Muscle of arm (tissue), 14 donors: ENCODE results near the gene F2RL2. TPM values are rescaled to one million over a fixed set of nuclear protein-coding genes. Genes with fewer than 3 reads are reported as not detected.

Source experiments
- DNase-seq: peaks from one replicate; pipeline ENCODE4 v3.0.0-alpha.2; 2013
- long read RNA-seq, 11 donors: transcript quantifications; one replicate each; lab custom pipeline, GENCODE V29; 2026
- polyA plus RNA-seq, 12 donors: library from polyadenylated mRNA; unstranded; fragments of 120-200 nt; gene quantifications; one replicate each; pipeline ENCODE4 v1.2.1, GENCODE V29; 2013; ENCODE audit not compliant: insufficient read length in 12 of 12

F2RL2 gene, protein sequence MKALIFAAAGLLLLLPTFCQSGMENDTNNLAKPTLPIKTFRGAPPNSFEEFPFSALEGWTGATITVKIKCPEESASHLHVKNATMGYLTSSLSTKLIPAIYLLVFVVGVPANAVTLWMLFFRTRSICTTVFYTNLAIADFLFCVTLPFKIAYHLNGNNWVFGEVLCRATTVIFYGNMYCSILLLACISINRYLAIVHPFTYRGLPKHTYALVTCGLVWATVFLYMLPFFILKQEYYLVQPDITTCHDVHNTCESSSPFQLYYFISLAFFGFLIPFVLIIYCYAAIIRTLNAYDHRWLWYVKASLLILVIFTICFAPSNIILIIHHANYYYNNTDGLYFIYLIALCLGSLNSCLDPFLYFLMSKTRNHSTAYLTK
- 1 to 10 TPM in 9 of 12 donors, under 1 TPM in 1, not detected in 2; 0.37 to 7.3 (median 1.4) TPM for polyA plus RNA-seq
- long read RNA-seq, donor 1, partial matches to known transcripts: 0 of 2 reads
- long read RNA-seq, donor 1, other reads (novel, unspliced or antisense): 0 of 2 reads
- long read RNA-seq, donor 2: 0 reads
- long read RNA-seq, donor 3: 0 reads
- long read RNA-seq, donor 4: 0 reads
- long read RNA-seq, donor 5: 0 reads
- long read RNA-seq, donor 6: 0 reads
- long read RNA-seq, donor 7, partial matches to known transcripts: 0 of 1 reads
- long read RNA-seq, donor 7, other reads (novel, unspliced or antisense): 0 of 1 reads
- long read RNA-seq, donor 8: 0 reads
- long read RNA-seq, donor 9, partial matches to known transcripts: 0 of 1 reads
- long read RNA-seq, donor 9, other reads (novel, unspliced or antisense): 0 of 1 reads
- long read RNA-seq, donor 10, partial matches to known transcripts: 0 of 1 reads
- long read RNA-seq, donor 10, other reads (novel, unspliced or antisense): 0 of 1 reads
- long read RNA-seq, donor 11, partial matches to known transcripts: 0 of 1 reads
- long read RNA-seq, donor 11, other reads (novel, unspliced or antisense): 0 of 1 reads

DNA sequence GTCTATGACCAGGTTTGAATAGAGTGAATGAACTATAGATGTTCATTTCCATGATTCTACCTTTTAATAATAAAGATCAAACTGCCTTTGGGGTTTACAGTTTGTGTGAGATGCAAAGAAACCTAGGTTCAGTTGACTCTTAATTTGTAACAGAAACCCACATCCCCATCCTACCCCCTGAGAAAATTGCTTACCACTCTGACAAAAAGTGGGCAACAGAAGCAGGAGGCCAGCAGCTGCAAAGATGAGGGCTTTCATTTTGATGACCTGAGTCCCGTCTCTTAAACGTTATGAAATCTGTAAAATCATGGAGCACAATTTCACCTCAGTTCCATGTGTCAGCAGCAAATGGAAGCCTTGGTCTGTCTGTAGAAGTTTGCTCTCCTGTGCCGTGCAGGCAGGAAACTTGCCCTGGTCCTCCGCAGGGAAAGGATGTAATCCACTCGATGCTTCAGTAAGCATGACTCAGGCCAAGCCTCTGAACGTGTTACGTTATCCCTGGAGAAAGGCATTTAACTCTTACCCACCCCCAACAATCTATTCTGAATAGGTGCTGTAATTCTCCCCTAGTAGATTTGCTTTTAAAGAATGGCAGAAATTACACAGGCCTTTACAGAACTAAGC lies at the start of gene F2RL2:
Gene F2RL2 (minus strand): TSS at position 431 of the 624 bp plus-strand sequence. CDS start 173 bp downstream, at position 258.
- no peak for DNase-seq

DNA sequence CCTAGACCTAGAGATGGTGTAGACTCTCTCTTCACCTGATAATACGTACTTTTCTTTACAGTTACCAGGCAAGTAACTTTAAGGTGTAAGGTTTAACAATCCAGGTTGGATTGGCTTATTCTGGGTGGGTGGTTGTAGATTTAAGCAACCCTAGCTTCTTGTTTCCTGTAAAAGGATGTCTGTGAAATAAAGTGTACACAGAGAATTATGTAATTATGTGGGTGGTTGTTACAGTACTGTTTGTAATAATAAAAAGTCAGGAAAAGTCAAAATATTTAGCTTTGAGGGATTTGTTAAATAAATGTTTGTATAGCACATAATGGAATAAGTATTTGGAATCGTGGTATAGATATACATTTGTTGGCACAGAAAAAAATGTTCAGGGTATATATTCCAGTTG lies 49.0 kb upstream of the F2RL2 start:
- no peak for DNase-seq

DNA sequence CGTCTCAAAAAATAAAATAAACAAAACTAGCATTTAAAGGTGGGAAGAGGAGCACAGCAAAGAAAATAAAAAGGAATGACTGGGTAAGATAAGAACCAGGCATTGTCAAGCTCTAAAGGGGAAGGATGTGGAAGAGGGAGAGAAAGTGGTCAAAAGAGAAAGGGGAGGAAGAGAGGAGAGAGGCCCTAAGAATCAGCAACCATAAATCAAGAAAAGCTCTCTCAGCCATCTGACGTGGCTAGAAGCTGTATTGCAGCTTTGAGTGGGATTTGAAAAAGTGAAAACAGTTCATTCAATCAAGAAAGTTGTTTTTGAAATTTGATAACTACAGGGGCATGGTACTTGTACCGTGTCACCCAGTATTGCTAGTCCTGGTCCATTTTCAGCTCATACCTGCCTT lies 47.3 kb upstream of the F2RL2 start:
- no peak for DNase-seq

DNA sequence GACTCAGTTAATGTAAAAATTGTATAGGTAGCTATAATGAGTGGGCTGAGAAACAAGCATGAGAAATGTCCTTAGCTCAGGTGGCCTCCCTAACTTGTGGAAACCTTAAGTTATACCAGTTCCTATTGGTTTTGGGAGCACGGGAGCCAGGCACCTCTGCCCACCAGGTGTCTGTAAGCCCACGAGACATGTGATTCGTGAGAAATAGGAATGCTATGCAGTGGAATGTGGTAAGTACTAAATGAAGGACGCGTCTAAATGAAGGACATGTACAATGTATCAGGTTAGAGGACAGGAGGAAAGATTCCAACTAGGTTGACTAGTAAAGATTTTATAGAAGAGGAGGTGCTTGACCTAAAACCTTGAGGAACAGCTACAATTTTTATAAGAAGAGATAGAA lies 46.0 kb upstream of the F2RL2 start:
- no peak for DNase-seq

DNA sequence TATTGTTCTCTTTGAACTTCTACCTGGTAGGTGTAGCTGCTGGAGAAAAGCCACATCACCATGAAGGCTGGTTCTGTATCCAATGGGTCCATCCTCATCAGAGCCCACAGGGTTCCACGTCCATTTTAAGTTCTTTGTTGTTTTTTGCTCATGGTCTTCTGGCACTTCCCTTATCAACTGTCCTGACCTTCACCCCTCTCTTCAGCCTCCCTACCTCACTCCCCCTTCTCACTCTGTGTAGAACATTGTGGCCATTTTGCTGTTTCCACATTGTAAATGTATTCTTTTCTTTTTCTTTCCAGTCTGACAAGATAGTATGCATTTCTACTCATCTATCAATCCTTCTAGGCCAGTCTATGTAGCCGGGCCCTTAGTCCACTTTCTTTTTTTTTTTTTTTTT lies 44.3 kb upstream of the F2RL2 start:
- no peak for DNase-seq

DNA sequence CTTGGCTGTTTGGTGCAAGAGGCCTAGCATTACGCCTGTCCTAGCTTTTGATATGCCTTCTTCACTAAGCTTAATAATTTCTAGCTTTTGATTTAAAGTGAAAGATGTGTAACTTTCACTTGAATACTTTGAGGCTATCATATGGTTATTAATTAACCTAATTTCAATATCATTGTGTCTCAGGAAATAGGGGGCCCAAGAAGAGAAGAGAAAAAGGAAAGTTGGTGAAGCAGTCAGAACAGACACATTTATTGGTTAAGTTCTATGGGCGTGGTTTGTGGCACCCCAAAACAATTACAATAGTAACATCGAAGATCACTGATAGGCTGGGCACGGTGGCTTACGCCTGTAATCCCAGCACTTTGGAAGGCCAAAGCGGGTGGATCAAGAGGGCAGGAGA lies 40.9 kb upstream of the F2RL2 start:
- no peak for DNase-seq

DNA sequence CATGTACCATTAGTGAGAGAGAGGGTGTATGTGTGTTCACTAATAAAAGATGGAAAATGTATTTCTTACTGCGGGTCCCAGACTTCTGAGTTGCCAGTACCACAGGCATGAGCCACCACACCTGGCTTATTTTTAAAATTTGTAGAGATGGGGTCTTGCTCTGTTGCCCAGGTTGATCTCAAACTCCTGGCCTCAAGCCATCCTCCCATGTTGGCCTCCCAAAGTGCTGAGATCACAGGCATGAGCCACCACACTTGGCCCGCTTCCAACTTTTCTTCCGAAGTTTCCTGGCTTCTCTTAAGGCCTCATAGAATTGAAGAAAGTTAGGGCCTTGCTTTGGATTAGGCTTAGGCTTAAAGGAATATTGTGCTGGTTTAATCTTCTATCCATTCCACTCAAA lies 40.4 kb upstream of the F2RL2 start:
- no peak for DNase-seq

DNA sequence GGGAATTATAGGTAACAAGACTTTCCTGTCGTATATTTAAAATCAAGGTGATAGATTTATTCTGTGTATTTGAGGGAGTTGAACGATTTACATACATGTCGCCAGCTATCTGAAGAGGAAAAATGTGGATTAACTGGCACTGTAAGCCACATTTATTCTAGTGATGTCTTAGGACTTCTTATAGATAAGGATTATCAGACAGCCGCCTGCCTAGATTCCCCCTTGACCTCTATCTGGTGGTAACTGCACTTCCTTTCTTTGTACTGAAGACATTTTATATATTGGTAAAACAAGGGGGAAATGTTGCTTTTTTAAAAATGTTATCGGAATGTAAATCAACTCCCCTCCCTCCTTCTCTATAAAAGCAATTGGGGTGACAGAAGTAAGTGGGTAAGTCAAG lies 39.3 kb upstream of the F2RL2 start:
- no peak for DNase-seq

DNA sequence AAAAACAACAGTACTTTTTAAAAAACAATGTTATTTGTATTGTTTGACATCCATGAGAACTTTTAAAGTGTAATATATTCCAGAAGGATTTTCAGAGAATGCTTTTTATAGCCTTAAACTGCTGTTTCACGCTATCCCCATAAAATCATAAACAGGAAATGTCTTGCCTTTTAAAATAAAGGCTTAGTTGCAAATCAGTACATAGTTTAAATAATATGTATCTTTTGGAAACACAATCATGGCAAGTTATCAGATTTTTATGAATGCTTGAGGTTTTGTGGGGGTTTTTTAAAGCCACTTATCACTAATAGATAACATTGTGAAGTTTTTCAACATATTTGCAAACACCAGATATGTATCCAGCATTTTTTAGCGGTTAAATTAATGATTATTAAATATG lies 37.2 kb upstream of the F2RL2 start:
- DNase-seq: no peak

DNA sequence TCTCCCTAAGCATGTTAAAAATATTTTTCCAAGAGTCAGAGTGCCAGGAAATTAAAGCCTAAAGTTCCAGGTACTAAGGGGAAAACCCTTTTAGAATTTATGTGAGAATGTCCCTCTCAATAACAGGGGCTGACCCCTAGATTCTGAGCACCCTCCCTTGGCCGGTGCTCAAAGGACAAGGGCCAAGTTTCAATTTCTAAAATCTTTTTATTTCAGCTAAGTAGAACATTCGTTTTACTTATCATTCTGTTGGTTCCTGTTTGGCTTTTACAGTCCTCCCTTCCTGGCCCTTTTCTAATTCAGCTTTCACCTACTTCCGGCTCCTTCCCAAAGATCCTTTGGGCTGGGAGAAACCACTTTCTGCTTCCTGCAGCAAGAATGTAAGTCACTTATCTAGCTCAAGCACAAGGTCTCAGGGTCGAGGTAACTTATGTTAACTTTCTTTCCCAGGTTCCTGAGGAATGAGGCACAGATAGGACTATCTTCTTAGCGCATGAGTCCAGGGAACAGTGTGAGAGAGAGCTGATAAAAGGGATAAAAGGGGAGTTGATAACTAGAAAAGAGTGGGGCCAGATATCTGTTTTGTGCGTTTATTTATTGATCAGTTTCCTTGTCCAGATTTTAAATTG lies 34.6 kb upstream of the F2RL2 start:
- no peak for DNase-seq

DNA sequence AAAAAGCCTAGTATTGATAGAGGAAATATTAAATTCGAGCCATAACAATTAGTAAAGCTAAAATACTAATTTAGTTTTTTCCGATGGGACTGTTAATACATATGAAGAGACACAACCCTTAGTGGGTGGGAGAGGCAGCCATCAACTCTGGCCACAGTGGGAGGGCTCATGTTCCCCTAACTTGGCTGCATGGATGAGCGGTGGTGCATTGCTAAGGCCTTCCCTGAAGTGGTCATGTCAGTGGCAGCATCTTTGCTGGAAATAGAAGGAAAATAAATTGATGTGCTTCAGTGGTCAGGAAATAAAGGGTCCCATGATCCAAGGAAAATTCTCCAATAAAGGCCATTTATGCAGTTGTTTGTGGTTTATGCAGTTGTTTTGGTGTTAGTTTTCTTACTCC lies 33.9 kb upstream of the F2RL2 start:
- DNase-seq: no peak

DNA sequence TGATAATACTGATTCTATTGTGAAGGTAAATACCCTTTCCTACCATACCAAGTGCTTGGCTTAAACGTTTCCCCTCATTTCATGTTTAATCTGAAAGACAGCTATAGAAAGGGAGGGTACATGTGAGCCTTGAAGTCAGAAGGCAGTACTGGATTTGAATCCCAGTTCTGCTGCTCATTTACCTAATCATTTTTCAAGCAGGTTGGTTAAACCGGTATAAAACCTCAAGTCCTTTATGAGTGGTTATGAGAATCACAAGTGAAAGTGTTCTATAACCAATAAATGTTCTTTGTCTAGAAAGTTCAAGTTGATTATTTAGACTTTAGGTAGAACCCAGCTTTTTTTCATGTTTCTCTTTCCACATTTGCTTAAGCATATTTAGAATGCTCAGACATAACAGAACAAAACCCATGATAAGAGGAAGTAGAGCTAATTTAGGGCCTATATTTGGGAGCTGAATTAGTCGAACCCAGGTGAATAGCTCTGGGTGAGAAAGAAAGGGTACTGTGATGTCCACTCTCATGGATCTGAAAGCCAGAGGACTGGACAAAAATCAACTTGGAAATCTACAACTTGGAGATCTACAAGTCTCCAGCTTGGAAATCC lies 29.7 kb upstream of the F2RL2 start:
- no peak for DNase-seq

DNA sequence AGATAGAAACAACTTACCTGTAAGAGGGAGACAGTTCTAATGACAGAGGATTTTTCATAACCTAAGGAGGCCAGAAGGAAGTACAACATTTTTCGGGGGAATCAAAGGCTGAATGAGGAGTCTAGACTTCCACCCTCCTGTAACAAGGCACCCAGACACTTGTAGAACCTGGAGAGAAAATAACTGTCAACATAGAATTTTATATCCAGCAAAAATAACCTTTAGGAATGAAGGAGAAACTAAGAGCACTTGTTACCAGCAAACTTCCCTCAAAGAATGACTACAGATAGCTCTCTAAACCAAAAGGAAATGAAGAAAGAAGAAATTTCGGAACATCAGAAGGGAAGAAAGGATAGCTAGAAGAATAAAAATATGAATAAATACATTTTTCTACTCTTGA lies 25.9 kb upstream of the F2RL2 start:
- DNase-seq: no peak

DNA sequence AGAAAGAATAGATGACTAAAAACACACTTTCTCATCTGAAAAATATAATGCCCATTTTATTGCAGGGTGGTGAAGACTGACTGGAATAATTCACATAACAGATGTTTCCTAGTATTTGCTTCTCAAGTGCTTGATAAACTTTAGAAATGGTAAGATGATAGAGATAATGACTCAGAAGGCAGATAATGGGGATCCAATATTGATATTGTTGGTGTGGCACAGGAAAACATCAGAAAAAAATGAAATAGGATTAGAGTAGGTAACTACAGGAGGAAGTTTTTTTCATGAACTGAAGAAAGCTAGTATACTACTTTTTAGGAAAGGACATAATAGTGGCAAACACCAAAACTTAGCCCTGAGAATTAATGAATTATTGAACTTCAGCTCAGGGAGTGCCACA lies 20.2 kb upstream of the F2RL2 start:
- DNase-seq: no peak

DNA sequence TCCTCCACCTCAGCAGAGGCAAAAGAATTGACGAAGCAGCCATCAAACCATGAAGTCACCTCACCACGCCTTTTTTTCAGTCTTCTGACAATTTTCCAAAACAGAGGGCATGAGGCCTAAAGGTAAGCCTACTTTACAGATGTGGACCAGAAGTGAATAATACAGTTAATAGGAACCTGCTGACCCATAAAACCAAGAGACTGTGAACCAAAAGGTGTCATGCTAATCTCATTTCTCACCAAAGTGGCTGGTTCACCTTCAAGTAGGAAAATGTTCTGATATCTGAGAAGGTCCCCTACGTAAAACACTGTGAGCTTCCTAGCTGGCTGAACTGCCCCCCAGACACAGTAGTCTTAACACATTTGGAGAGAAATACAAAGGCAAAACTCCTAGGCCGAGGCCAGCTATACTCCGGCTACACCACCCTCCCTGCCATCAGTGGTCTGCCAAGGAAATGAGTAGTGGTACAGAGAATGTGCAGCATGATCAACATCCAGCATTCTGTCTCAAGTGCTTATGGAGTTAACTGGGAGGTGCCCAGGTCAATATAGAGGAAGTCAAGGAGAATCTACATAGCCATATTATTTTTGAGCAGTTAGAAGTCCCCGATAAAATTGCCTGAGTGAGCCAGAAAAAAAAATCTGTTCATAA lies 19.3 kb upstream of the F2RL2 start:
- DNase-seq: no peak

DNA sequence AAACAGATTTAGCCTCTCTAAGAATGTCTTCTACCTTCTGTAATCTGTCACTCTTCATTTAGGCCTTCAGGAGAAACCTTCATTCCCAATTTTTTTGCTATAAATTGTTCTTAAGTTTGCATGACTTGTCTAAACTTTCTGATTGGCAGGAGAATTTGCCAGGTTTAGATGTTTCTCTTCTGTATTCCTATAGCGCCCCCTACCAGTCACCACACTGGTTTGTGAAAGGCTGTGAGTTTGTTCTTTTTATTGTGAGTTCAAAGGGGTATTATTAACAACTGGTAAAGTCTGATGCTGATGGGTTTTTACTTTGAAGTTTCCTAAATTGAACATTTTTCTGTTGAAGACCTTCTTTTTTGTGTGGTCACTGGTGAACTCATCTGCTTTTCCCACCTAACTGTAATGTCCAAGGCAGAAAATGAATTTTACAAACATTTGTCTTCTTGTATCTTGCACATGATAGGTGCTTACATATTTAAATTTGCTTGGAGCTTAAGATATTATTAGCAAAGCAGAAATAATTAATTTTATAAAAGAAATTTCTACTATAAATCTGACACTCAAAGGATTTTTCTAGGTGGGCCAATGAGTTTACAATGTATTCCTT lies 18.4 kb upstream of the F2RL2 start:
- peak; percentile 69 for DNase-seq

DNA sequence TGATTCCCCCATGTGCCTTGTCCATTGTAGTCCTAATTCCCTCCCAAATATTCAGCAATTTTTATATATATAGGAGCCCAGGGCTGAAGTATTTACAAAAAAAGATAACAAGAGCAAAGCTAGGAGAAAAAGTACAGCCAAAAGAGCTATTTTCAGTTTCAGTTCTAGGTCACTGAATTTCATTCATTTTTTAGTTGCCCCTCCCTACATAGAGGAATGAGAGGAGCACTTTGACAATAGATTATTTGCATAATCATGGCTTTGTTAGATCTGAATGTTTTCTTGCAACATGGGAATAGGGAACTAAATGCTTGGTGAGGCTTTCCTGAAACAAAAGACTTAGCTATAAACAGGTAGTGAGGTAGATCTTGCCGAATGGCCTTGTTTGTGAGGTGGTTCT lies 15.3 kb upstream of the F2RL2 start:
- no peak for DNase-seq

DNA sequence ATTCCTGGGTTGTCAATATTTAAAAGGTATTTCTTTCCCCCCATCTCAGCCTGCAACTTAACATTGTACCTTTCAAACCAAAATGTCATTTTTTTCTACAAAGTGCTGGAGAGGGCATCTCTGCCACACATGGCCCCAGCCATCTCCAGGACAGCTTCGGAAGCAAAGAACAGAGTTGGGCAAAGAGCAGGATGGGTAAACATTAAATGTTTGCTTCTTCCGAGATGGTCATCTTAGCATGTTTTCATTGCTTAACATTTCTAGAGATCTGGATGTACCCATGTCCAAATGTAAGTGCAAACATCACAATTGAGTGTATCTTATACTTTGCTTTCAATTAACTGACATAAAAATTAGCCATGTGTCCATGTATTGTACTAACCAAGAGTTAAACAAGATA lies 14.3 kb upstream of the F2RL2 start:
- no peak for DNase-seq

DNA sequence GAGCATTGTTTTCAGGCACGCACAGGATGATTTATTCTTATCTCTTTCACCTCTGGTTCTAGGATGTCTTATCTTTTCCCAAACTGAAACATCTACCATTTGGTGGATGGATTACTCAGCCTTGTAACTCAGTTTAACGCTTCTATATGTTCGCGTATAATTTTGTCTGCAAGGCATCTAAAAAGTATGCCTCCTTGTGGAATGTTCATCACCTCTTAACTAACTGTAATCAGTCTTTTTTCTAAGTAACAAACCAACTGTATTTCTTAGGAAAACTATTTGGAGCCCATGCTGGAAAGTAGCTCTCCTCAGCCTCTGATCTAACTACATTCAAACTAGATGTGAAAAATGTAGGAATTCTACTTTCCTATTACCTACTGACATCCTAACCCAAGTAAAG lies 11.5 kb upstream of the F2RL2 start:
- DNase-seq: no peak

DNA sequence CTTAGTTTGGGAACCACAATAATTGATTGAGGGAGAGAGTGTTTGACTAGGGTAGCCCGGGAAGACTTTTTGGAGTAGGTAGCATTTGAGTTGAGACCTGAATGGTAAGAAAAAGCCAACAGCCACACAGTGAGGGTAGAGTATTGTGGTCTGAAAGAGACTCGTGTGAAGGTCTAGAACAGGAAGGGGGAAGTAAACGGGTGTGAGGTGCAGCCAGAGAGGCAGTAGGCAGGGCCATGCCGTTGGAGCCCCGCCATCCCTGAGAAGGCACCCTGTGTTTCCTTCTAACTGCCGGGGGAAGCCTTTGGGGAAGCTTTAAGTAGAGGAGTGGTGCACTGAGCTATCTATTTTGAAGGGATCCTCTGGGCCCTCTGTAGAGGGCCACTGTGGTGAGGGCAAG lies 3.5 kb upstream of the F2RL2 start:
- no peak for DNase-seq
